Activated CD4-positive, alpha-beta T cell treated with anti-CD3 and anti-CD28 coated beads, Interleukin-2, amount 10 ng/mL, durations not matched to agents 24 days and 14 days (primary cell): Measurements from ENCODE around the gene SPI1. TPM values are rescaled to one million over a fixed set of nuclear protein-coding genes. Genes with fewer than 3 reads are reported as not detected.

ENCODE experiments used
- DNase-seq: peaks from one replicate; pipeline ENCODE4 v3.0.0; 2022
- H3K27ac Mint-ChIP-seq: one replicate; pipeline ENCODE4 v1.8.0; 2022; ENCODE audit warnings: mild to moderate bottlenecking, mixed read lengths
- H3K27me3 Mint-ChIP-seq: one replicate; pipeline ENCODE4 v1.8.0; 2022; ENCODE audit warnings: mixed read lengths
- H3K36me3 Mint-ChIP-seq: one replicate; pipeline ENCODE4 v1.8.0; 2022; ENCODE audit warnings: low read depth, mild to moderate bottlenecking, mixed read lengths
- H3K4me1 Mint-ChIP-seq: one replicate; pipeline ENCODE4 v1.8.0; 2021; ENCODE audit warnings: mixed read lengths
- H3K4me3 Mint-ChIP-seq: one replicate; pipeline ENCODE4 v1.8.0; 2022; ENCODE audit warnings: mild to moderate bottlenecking, moderate library complexity, mixed read lengths
- H3K9me3 Mint-ChIP-seq: one replicate; pipeline ENCODE4 v1.8.0; 2021; ENCODE audit warnings: mixed read lengths
- intact Hi-C: fragments of 100-400 bp; cut with micrococcal nuclease; formaldehyde crosslinking; loops from one replicate; pipeline ENCODE4 v1.15.1; 2023
- total RNA-seq: library from RNA; stranded (reverse); gene quantifications from 2 replicates; pipeline ENCODE4 v1.2.3, GENCODE V29; 2022

The SPI1 gene
- total RNA-seq, 1 donor from 2014 or later: not detected

DNA sequence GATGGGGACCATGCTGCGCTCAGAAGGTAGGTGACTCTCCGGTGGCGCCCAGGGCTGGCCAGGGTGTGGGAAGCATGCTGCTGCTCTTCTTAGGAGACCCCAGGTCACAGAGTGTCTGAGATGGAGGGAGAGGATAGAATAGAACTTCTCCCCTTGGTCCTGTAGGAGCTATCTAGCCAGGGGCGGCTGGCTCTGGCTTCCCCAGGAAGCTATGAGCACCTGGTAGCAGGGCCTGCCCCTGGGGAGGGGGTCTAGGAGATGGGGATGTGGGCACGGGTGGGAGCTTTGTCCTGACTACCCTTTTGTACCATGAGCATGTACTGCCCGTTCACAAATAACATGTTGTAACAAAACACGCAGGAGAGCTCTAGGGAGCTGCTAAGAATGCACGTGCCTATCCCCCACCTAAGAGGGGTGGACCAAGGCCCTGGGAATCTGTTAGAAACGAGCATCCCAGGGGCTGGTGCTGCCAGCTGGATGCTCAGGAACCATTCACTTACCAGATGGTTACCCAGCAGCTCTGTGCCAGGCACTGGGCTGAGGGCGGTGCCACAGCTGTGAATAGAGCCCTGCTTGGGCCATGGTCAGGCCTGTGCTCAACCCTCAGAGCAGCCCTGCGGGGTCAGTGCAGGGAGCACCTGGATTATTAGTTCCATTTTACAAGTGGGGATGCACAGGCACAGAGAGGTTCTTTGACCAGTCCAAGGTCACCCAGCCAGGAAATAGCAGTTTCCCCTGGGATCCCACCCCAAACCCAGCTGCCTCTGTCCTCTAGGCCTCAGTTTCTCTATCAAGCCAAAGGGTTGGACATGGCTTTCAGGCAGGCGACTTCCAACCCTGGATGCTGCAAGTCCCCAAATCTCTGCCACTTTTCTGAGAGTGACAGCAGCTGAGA, 32.3 kb upstream of the SPI1 start:
- H3K9me3 Mint-ChIP-seq: no peaks in the 10 kb centered on the region

DNA sequence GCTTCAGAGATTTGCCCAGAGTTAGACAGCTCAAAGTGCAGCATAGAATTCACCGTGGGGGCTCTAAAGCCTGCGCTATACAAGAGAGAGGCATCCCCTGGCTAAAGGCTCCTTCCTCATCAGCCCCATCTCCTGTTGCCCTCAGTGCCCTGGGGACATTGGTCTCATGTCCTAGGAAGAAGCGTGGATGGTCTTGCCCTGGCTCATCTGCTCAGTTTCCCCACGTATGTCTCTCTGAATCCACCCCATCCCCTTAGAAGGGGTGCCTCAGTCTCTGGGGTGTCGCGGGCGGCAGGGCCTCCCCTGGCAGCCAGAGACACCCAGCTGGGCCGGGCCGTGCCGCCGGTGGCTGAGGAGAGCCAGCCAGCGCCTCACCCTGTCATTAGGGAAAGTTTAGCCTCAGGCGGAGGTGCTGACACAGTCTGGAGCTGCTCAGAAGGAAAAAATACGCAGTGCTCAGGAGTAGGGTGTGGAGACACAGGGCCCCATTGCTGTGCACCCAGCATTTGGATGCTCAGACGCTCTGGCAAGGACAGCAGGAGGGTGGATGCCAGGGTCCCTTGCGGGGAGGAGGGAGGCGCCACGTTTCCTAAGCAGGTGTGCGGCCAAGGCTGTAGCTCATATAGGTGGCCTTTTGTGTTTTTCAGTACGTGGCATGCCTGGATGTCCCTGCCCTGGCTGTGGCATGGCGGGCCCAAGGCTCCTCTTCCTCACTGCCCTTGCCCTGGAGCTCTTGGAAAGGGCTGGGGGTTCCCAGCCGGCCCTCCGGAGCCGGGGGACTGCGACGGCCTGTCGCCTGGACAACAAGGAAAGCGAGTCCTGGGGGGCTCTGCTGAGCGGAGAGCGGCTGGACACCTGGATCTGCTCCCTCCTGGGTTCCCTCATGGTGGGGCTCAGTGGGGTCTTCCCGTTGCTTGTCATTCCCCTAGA, 31.4 kb upstream of the SPI1 start:
- peak overlapping the region; percentile 97 for H3K27ac Mint-ChIP-seq
- peaks cover 19% of the 10 kb centered on the region for H3K4me1 Mint-ChIP-seq
- H3K9me3 Mint-ChIP-seq: no peaks in the 10 kb centered on the region
- H3K27me3 Mint-ChIP-seq: no peaks in the 10 kb centered on the region
- DNase-seq: no peak
- H3K36me3 Mint-ChIP-seq: peaks cover 12% of the 10 kb centered on the region
- peak overlapping the region; percentile 97 for H3K4me3 Mint-ChIP-seq
- intact Hi-C loops: no loop called here

More for the DNA sequence above, 32.3 kb upstream of the SPI1 start:
- peaks cover 16% of the 10 kb centered on the region for H3K36me3 Mint-ChIP-seq
- H3K4me1 Mint-ChIP-seq: peaks cover 17% of the 10 kb centered on the region
- no peak overlapping the region for H3K4me3 Mint-ChIP-seq
- H3K27me3 Mint-ChIP-seq: no peaks in the 10 kb centered on the region
- intact Hi-C loops: no loop called here
- peak overlapping the region; percentile 40 for H3K27ac Mint-ChIP-seq
- DNase-seq: no peak

DNA sequence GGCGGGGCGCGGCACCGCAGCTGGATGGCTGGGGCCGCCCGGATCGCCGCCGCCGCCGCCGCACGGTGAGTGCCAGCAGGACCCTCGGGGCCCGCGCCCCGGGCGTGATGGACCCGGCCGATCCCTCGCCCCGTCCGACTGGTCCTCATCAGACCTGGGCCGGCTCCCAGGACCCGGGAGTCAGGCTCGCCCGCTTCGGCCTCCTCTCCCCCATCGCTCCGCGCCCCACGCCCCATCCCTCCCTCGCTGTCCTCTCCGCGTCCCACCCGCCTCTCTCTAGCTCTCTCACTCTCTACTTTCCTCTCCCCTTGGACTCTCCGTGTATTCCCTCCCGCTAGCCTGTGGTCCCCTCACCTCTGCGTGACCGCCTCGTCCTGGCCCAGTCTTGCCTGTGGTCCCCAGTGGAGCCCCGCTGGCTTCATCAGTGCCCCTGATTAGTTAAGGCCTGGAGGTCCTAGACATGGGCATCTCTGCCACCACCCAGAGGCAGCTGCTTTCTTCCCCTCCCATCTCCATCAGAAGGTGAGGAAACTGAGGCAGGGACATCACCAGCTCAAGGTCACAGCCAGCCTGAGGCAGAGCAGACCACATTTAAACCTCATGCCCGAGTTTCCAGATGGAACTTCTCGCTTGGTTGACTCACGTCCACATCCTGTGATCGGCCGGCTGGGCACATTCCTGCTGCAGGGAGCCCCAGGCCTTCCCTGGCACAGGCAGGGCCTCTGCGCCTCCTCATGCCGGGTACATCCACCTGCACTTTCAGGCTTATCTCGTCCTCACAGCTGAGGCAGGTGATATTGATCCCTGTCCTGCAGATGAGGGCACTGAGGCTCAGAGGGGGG, 30.5 kb upstream of the SPI1 start:
- Mint-ChIP-seq H3K4me1 (peaks cover 19% of the 10 kb centered on the region), H3K9me3 (no peaks in the 10 kb centered on the region), H3K27ac (peak overlapping the region; percentile 97), H3K4me3 (peak overlapping the region; percentile 97), H3K36me3 (peaks cover 6% of the 10 kb centered on the region), H3K27me3 (no peaks in the 10 kb centered on the region)
- no peak for DNase-seq
- intact Hi-C loops: loop anchor here (1.0 kb wide), 4 partner anchors 17 to 232 kb away; partner anchors contain the start of gene PSMC3

DNA sequence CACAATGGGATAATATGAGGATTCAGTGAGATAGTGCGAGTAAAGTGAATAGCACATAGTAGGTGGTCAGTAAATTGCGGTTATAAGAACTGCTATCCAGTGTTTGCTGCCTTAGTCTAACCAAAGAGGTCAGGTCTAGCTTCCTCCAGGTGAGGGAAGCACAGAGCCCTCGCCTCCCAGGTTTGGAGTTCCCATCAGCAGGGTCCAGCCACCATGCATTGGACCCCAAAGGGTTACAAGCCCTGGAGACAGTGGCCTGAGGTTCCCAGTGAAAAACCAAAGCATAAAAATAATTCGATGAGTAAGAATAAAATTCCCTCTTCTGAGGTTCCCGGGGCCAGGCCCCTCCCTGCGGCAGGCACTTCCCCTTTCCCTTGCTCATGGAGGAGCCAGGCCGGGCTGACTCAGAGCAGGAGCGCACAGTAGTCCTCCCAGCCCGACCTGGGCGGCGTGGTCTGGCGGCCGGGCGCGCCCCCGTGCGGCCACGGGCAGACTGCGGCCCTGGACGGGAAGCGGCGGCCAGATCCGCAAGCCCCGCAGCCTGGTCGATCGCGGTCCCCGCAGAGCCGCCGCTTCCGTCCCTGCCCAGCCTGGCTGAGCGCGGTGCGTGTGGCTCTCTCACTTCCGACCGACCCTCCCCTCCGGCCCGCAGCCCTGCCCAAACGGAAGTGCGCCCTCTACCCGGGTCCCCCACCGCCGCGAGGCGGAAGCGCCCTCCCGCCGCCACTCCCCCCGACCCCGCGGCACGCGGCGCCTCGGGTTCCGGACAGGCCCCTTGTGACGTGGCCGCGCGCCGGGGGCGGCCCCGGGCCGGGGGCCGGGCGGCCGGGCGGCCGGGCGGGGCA, 29.6 kb upstream of the SPI1 start, which contains the start of gene SLC39A13:
Gene SLC39A13, plus strand, starts transcription at position 845 of the 845 bp plus-strand sequence. CDS start 1,505 bp downstream, outside the sequence.
- peak within 1 kb of the TSS; percentile 97 for H3K27ac Mint-ChIP-seq
- DNase-seq: peak; percentile 98
- H3K36me3 Mint-ChIP-seq: peaks cover 2% of the 10 kb centered on the region
- no peaks in the 10 kb centered on the region for H3K27me3 Mint-ChIP-seq
- H3K9me3 Mint-ChIP-seq: no peaks in the 10 kb centered on the region
- H3K4me1 Mint-ChIP-seq: peaks cover 19% of the 10 kb centered on the region
- intact Hi-C loops: loop anchor here (1.0 kb wide), 4 partner anchors 18 to 231 kb away; partner anchors contain the start of gene PSMC3
- H3K4me3 Mint-ChIP-seq: peak within 1 kb of the TSS; percentile 97

DNA sequence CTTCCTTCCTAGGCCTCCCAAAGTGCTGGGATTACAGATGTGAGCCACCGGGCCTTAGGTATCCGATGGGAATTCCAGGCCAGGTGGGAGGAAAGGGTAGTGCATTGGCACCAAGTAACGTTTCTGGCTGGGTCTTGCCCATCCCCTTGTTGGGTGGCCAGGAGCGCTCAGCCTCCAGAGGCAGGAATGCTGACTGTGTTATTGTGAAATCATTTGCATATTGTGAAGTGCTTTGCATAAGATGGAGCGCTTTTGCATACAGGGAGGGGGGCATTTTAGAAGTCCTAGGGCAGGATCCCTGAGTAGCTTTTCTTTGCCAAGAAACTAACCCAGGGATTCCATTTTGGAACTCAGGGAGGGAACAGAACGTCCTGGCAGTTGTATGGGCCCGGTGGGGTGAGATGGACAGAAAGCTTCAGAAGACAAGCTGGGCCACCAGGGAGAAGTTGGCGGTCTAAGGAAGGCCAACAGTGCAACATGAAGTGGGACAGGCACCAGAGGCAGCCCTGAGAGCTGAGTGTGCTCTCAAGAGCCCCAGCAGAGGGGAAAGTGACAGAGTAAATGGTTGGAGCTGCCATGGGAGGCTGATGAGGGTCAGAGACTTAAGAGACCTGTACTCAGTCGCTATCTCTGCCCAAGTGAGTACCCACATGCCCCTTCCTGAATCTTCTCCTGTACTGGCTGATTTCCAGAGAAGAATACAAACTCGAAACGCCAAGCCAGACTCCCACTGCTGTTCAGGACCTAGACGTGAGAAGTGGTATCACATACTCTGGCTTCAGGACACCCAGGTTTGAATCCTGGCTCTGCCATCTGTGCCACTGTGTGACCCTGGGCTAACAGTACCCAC, 28.8 kb upstream of the SPI1 start:
- peak overlapping the region; percentile 95 for H3K4me3 Mint-ChIP-seq
- H3K27me3 Mint-ChIP-seq: no peaks in the 10 kb centered on the region
- H3K9me3 Mint-ChIP-seq: no peaks in the 10 kb centered on the region
- DNase-seq: no peak
- H3K36me3 Mint-ChIP-seq: peaks cover 2% of the 10 kb centered on the region
- peak overlapping the region; percentile 95 for H3K27ac Mint-ChIP-seq
- peaks cover 19% of the 10 kb centered on the region for H3K4me1 Mint-ChIP-seq
- intact Hi-C loops: no loop called here

DNA sequence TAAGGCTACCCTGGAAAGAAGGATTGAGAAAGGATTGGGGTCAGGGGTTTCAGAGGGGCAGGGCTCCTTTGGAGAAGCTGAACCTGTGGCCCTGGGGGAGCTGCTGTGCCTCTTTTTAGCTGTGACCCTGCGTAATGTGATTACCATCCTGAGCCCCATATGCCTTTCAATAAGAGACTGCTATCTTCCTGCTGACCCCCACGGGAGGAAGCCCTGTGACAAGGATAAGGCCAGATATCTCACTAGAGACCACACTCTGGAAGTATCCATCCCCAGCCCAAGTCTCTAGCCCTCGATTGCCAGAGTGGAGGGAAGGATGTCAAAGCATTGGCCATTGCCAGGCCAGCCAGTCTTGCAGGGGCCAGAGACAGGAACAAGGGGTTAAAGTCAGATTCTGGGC, 25.2 kb upstream of the SPI1 start:
- no peaks in the 10 kb centered on the region for H3K27me3 Mint-ChIP-seq
- DNase-seq: no peak
- H3K27ac Mint-ChIP-seq: no peak overlapping the region
- no peak overlapping the region for H3K4me3 Mint-ChIP-seq
- H3K4me1 Mint-ChIP-seq: peaks cover 21% of the 10 kb centered on the region
- H3K36me3 Mint-ChIP-seq: no peaks in the 10 kb centered on the region
- intact Hi-C loops: no loop called here
- H3K9me3 Mint-ChIP-seq: no peaks in the 10 kb centered on the region

DNA sequence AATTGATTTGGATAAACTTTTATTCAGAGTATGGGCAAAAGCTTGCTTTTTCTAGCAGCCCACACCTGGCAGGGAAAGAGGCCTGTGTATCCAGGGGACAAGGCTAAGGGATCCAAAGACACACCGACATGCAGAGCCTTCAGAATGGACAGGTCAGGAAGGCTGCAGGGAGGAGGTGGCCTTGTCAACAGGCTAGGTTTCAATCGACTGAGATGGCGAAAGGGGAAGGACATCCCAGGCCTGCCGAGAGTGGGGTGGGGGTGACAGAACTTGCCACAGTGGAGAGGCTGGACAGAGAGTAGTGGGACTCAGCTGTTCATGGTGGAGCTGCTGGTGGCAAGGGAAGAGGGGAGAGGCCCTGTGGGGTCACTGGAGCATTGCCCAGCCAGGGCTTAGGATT, 24.8 kb upstream of the SPI1 start:
- H3K27ac Mint-ChIP-seq: no peak overlapping the region
- no peaks in the 10 kb centered on the region for H3K36me3 Mint-ChIP-seq
- intact Hi-C loops: no loop called here
- no peaks in the 10 kb centered on the region for H3K27me3 Mint-ChIP-seq
- H3K4me1 Mint-ChIP-seq: peaks cover 21% of the 10 kb centered on the region
- no peaks in the 10 kb centered on the region for H3K9me3 Mint-ChIP-seq
- H3K4me3 Mint-ChIP-seq: no peak overlapping the region
- no peak for DNase-seq

DNA sequence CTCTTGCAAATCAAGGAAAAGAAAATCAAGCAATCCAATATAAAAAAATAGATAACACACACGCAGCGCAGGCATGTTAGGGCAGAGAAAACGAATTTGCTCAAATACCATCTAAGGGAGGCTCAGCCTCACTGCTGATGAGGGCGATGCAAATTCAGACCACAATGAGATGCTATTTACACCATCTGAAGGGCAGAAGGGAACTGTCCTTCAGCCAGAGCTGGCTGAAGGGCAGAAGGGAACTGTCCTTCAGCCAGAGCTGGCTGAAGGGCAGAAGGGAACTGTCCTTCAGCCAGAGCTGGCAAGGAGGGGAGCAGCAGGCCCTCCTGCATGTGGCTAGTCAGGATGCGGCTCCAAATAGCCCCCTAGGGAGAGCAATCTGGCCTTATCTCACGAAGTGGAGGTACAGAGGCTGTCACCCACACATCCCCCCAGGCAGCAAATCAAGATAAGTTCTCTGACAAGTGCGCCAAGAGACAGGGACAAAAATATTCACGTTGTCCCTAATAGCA, 22.5 kb upstream of the SPI1 start:
- intact Hi-C loops: no loop called here
- Mint-ChIP-seq H3K27ac (peak overlapping the region; percentile 80), H3K4me1 (peaks cover 13% of the 10 kb centered on the region)

DNA sequence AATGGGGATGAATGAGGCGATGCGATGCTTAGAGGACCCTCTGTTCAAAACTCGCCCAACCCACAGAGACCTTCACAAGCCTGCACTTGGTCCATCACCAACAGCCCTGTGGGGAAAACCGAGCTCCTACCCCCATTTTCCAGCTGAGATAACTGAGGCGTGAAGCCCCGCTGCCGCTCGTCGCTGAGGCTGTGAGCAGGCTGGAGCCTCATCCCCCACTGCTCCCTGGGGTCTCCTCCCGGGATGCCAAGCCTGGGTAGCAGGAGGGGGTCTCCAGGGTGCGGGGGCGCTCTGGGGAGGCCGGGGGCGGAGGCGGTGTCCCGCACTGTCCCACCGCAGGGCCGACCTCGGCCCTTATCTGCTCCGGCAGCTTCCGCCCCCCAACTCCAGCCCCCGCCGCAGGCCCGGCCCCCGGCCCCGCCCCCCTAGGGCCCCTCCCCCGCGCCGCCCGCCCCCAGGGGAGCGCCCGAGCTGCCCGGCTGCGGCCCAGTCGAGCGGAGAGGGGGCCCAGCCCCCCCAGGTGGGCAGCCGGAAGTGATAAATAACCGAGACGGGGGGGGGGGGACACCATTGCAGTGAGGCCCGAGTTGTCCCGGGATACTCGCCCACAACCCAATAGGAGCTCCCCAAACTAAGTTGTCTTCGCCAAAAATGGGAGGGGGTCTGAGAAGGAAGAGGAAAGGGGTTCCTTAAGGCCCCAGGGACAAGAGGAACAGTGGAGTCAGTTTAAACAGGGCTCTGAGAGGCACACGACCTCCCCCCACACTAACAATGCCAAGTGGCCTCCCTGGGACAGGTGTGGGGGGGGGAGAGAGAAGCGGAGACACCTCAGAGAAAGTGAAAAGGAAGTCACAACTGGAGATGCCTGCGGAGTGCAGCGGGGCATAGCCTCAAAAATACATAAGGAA, 21.8 kb upstream of the SPI1 start:
- Mint-ChIP-seq H3K36me3 (no peaks in the 10 kb centered on the region), H3K27me3 (no peaks in the 10 kb centered on the region), H3K4me1 (peaks cover 15% of the 10 kb centered on the region), H3K4me3 (peak overlapping the region; percentile 78), H3K27ac (peak overlapping the region; percentile 80), H3K9me3 (no peaks in the 10 kb centered on the region)
- peak; percentile 79 for DNase-seq
- intact Hi-C loops: no loop called here

More for the DNA sequence above, 22.5 kb upstream of the SPI1 start:
- Mint-ChIP-seq H3K9me3 (no peaks in the 10 kb centered on the region), H3K36me3 (no peaks in the 10 kb centered on the region), H3K27me3 (no peaks in the 10 kb centered on the region), H3K4me3 (peak overlapping the region; percentile 73)
- DNase-seq: no peak

DNA sequence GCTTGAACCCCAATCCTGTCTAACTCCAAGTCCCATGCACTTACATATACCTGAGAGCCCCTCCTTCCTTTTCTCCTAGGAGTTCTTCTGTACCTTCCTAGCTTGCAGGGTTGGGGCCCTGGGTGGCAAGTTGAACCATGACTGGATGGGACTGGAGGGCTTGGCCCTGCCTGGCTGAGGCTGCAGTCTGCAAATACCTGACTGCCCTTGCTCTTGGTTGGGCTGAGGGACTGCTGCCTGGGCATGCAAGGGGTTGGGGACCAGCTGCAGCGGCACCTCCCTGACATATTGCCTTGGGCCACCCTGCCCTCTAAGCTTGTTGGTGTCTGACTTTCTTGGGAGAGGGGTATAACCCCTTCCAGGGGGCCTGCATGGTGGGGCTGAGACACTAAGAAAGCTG, 20.2 kb upstream of the SPI1 start:
- peak overlapping the region; percentile 10 for H3K4me3 Mint-ChIP-seq
- DNase-seq: no peak
- H3K27ac Mint-ChIP-seq: peak overlapping the region; percentile 34
- peaks cover 19% of the 10 kb centered on the region for H3K4me1 Mint-ChIP-seq
- no peaks in the 10 kb centered on the region for H3K9me3 Mint-ChIP-seq
- H3K27me3 Mint-ChIP-seq: no peaks in the 10 kb centered on the region
- no peaks in the 10 kb centered on the region for H3K36me3 Mint-ChIP-seq
- intact Hi-C loops: no loop called here

DNA sequence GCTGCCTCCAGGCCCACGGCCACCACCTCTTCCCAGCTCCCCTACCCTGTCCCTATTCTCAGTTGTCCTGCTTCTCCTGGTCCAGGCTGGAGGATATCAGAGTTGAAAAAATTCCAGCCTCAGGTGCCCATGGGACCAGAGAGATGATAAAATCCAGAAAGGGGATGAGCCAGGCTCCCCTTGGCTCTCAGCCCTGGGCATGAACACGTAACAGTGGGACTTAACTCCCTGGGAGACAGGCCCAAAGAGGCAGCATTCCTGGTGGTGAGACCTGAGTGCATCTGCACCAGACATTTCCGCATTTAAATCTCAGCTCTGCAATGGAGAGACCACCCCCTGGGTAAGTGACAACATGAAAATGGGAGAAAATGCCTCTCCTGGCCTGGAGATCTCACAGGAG, 19.7 kb upstream of the SPI1 start:
- Mint-ChIP-seq H3K36me3 (no peaks in the 10 kb centered on the region), H3K4me1 (peaks cover 19% of the 10 kb centered on the region), H3K4me3 (no peak overlapping the region), H3K9me3 (no peaks in the 10 kb centered on the region), H3K27ac (no peak overlapping the region), H3K27me3 (no peaks in the 10 kb centered on the region)
- intact Hi-C loops: no loop called here
- DNase-seq: no peak
